Mucosa of descending colon (tissue), 3 donors: ENCODE results near the gene DNAI7. TPM values are rescaled to one million over a fixed set of nuclear protein-coding genes. Genes with fewer than 3 reads are reported as not detected.
A peak's percentile ranks its signal among the peaks of the same experiment; 100 is the strongest.

Source experiments
- ATAC-seq: fragments of 200-7000 bp; cut with Tn5 transposase; one replicate; pipeline ENCODE4 v1.9.1; 2020; ENCODE audit warnings: mild to moderate bottlenecking, moderate library complexity
- DNase-seq, 3 donors: peaks; one replicate each; pipeline ENCODE4 v3.0.0-alpha.2; 2020
- H3K36me3 ChIP-seq: fragments of 200-600 bp; one replicate; pipeline ENCODE4 v1.8.0; 2021; ENCODE audit warnings: low read depth, mild to moderate bottlenecking
- H3K4me1 ChIP-seq: fragments of 200-600 bp; one replicate; pipeline ENCODE4 v1.8.0; 2021; ENCODE audit warnings: low read depth, mild to moderate bottlenecking
- H3K4me3 ChIP-seq: fragments of 200-600 bp; one replicate; pipeline ENCODE4 v1.8.0; 2021; ENCODE audit warnings: mild to moderate bottlenecking
- H3K9me3 ChIP-seq: fragments of 200-600 bp; one replicate; pipeline ENCODE4 v1.8.0; 2021; ENCODE audit warnings: mild to moderate bottlenecking
- intact Hi-C, 2 donors: fragments of 100-400 bp; cut with DNase I in 1 of 2; cut with micrococcal nuclease in 1 of 2; formaldehyde crosslinking; loops; one replicate each; pipeline versions ENCODE4 v1.11.0 to v1.11.1; 2022; cut with DNase I, micrococcal nuclease
- total RNA-seq, 3 donors: library from RNA; stranded (reverse); fragmentation: NEBNext Ultra II Directional in 2 of 3; extraction: Animal tissue kit (Norgen Biotek cat#: 25700) in 2 of 3; gene quantifications; one replicate each; pipeline versions ENCODE4 v1.2.1 to v1.2.4, GENCODE V29; 2021 to 2023
- TF ChIP-seq, protein P1 (sequence below): fragments of 200-600 bp; IDR thresholded peaks from one replicate; pipeline ENCODE4 v1.8.0; 2022; ENCODE audit warnings: antibody characterized with exemption, mild to moderate bottlenecking
- donor health status: DM: no; HTN: no; CAD: no; lungs with moderate emphysema.
- donor health status: DM: no; HTN: no; CAD: no.
- donor health status: DM: no; HTN: yes; CAD: no.

The DNAI7 gene
- total RNA-seq, 3 donors from 2014 or later, result 1.0 TPM; not detected in 2

DNA sequence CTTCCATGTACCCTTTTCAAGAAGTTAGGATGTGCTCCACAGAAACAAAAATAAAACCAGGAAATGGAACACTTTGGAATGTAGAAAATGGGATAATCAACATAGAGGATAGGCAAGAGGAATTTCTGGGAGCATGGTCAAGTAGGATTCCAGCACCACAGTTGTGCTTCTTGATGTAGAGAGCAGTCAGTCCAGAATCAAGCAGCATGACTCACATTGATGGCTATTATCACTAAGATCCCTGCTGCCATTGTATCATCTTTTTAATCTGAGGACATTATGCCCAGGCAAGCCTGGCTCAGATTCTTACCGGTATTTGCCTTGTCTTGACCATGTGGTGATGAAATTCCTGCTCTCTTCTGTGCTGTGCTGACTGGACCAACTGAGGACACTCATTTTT lies 5.7 kb upstream of the DNAI7 start:
- Histone ChIP-seq H3K36me3 (no peaks in the 10 kb centered on the region), H3K4me3 (no peak overlapping the region), H3K9me3 (no peaks in the 10 kb centered on the region), H3K4me1 (no peaks in the 10 kb centered on the region)
- TF ChIP-seq, protein P1, sequence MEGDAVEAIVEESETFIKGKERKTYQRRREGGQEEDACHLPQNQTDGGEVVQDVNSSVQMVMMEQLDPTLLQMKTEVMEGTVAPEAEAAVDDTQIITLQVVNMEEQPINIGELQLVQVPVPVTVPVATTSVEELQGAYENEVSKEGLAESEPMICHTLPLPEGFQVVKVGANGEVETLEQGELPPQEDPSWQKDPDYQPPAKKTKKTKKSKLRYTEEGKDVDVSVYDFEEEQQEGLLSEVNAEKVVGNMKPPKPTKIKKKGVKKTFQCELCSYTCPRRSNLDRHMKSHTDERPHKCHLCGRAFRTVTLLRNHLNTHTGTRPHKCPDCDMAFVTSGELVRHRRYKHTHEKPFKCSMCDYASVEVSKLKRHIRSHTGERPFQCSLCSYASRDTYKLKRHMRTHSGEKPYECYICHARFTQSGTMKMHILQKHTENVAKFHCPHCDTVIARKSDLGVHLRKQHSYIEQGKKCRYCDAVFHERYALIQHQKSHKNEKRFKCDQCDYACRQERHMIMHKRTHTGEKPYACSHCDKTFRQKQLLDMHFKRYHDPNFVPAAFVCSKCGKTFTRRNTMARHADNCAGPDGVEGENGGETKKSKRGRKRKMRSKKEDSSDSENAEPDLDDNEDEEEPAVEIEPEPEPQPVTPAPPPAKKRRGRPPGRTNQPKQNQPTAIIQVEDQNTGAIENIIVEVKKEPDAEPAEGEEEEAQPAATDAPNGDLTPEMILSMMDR, result no peak
- intact Hi-C loops, result no loop called here
- ATAC-seq (no peak), DNase-seq (no peak)

DNA sequence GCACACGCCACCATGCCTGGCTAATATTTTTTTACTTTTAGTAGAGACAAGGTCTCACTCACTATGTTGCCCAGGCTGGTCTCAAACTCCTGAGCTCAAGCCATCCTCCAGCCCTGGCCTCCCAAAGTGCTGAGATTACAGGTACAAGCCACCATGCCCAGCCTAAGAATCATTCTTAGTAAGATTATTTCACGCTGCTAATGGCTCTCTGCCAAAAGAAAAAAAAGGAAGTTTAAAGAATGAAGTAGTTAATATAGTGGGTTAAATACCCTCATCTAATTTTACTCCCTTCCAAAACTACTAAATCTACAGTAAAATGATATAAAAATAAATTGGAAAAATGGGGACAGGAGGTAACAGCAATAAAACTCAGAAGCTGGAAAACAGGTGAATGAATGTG lies 2.6 kb upstream of the DNAI7 start:
- H3K9me3 ChIP-seq, result no peaks in the 10 kb centered on the region
- H3K4me1 ChIP-seq, result peaks cover 4% of the 10 kb centered on the region
- ATAC-seq (no peak), DNase-seq (no peak)
- no peak overlapping the region for H3K4me3 ChIP-seq
- no peaks in the 10 kb centered on the region for H3K36me3 ChIP-seq
- intact Hi-C loops, result no loop called here
- TF ChIP-seq, protein P1, result no peak

DNA sequence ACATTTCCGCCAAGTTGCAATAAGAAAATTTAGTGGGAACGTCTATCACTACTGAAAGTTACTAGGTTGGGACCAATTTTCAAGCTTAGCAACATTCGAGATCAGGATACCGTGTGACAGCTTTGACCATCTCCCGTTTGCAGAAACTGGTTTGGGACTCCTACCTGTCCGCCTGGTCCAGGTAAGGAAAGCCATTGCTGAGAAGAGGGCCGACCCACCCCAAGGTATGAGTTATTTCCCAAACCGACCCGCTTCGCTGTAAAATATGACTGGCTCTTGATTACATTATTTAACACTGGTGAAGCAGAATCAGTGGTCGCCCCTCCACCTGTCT lies 271 bp downstream of the DNAI7 start:
- intact Hi-C loops, result no loop called here
- H3K4me3 ChIP-seq, result peak overlapping the region; percentile 54
- TF ChIP-seq, protein P1, result no peak
- H3K9me3 ChIP-seq, result no peaks in the 10 kb centered on the region
- no peaks in the 10 kb centered on the region for H3K36me3 ChIP-seq
- H3K4me1 ChIP-seq, result peaks cover 4% of the 10 kb centered on the region
- DNase-seq (no peak), ATAC-seq (peak; percentile 12)

DNA sequence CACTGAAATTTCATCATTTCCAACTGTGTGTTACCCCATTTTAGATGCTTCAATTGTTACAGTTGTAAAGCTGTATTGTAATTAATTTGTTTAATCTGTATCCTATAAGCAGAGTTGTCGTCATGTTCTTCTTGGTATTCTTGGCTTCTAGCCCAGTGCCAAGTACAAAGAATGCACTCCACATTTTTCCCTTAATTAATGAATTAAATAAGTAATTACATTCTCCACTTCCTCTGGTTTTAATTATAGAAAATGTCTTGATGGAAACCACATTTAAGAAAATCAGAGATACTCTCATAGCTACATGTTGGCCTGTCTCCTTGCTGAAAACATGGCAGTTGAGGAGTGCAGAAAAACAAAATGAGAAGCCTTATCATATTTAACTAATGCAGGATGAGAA lies 746 bp downstream of the DNAI7 start:
- DNase-seq, result no peak
- intact Hi-C loops, result no loop called here

DNA sequence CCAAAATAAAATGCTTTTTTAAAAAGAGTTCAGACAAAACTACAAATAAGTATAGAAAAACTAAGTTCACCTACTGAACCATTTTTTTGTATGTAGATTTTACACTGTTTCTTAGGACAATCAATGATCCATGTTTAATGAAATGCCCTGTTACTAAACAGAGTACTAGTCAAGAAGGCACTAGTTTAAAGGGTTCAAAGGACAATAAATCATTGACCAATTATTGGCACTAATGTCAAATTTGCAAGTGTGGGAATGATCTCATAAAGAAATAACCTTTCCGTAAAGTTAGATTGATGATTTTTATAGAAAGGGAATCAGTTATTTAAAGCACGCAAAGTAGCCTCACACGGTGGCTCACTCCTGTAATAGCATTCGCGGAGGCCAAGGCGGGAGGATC lies 4.2 kb downstream of the DNAI7 start:
- TF ChIP-seq, protein P1, result no peak
- DNase-seq (no peak), ATAC-seq (no peak)
- intact Hi-C loops, result no loop called here
- no peak overlapping the region for H3K4me3 ChIP-seq
- peaks cover 4% of the 10 kb centered on the region for H3K4me1 ChIP-seq
- H3K36me3 ChIP-seq, result no peaks in the 10 kb centered on the region
- H3K9me3 ChIP-seq, result no peaks in the 10 kb centered on the region

More for the DNA sequence above, 746 bp downstream of the DNAI7 start:
- Histone ChIP-seq H3K9me3 (no peaks in the 10 kb centered on the region), H3K4me3 (no peak overlapping the region), H3K36me3 (no peaks in the 10 kb centered on the region), H3K4me1 (peaks cover 4% of the 10 kb centered on the region)
- TF ChIP-seq, protein P1, result no peak
- no peak for ATAC-seq

DNA sequence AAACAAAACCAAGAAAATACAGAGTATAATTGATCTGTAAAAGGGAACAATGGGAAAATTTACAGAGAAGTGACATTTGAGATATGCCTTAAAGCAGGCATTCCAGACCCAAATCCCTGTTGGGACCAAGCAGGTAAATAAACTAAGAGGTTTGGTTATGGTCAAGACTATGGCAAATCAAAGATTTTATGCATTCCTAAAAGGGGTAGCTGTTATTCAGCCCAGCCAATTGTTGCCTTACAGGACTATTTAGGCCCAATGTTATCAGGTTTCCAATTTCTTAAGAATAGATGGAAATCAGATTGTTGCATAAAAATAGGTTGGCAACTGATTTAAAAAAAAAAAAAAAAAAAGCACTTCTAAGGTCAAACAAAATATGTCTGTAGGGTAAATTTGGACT lies 5.3 kb downstream of the DNAI7 start:
- DNase-seq (no peak), ATAC-seq (no peak)
- intact Hi-C loops, result no loop called here
- Histone ChIP-seq H3K36me3 (no peaks in the 10 kb centered on the region), H3K9me3 (no peaks in the 10 kb centered on the region), H3K4me1 (peaks cover 2% of the 10 kb centered on the region), H3K4me3 (no peak overlapping the region)
- TF ChIP-seq, protein P1, result no peak
